GM19452 (cell line): ENCODE measurements around the gene MKRN1.
"Not testable (repeated sequence)": the region's sequence is repeated elsewhere in the genome, so short reads cannot be mapped to it uniquely, and the experiment has no call there.

ENCODE experiments used
- ATAC-seq: cut with Tn5 transposase; IDR thresholded peaks from one replicate; pipeline ENCODE4 v1.9.1; 2021; ENCODE audit not compliant: unreplicated experiment

MKRN1 gene

GRCh38 chr7:140440593-140440992 lies 38.7 kb downstream of the MKRN1 start:
- ATAC-seq = no peak

GRCh38 chr7:140439359-140439758 lies 39.9 kb downstream of the MKRN1 start:
- no peak for ATAC-seq

GRCh38 chr7:140435252-140435895 lies 43.9 kb downstream of the MKRN1 start:
- no peak for ATAC-seq

GRCh38 chr7:140433396-140433795 lies 45.9 kb downstream of the MKRN1 start:
- no peak for ATAC-seq

GRCh38 chr7:140426130-140426529 lies 53.2 kb downstream of the MKRN1 start:
- ATAC-seq = no peak

GRCh38 chr7:140425718-140426117 lies 53.6 kb downstream of the MKRN1 start:
- ATAC-seq = no peak

GRCh38 chr7:140423501-140423900 lies 55.8 kb downstream of the MKRN1 start:
- no peak for ATAC-seq

- no peak for ATAC-seq
These were observed 57.8 kb downstream of the MKRN1 start for GRCh38 chr7:140421521-140421920.

- ATAC-seq = no peak
These were observed 60.7 kb downstream of the MKRN1 start for GRCh38 chr7:140418653-140419052.

- ATAC-seq = not testable (repeated sequence)
These were observed 61.2 kb downstream of the MKRN1 start for GRCh38 chr7:140418156-140418472.

GRCh38 chr7:140417456-140418155 lies 61.7 kb downstream of the MKRN1 start:
- ATAC-seq = no peak

GRCh38 chr7:140416560-140416959 lies 62.7 kb downstream of the MKRN1 start:
- no peak for ATAC-seq

GRCh38 chr7:140415816-140416215 lies 63.5 kb downstream of the MKRN1 start:
- not testable (repeated sequence) for ATAC-seq

GRCh38 chr7:140415361-140415760 lies 63.9 kb downstream of the MKRN1 start:
- no peak for ATAC-seq

- ATAC-seq = no peak
These were observed 74.7 kb downstream of the MKRN1 start for GRCh38 chr7:140404565-140405065.

GRCh38 chr7:140403878-140404564 lies 75.3 kb downstream of the MKRN1 start, which contains the start of gene RAB19:
Gene RAB19 (plus strand): TSS chr7:140404058. CDS start chr7:140407647, 3,589 bp downstream.
- no peak for ATAC-seq
